Stimulated activated CD4-positive, alpha-beta T cell treated with anti-CD3 and anti-CD28 coated beads, Interleukin-4, amount 100 ng/mL, for 1 hour (primary cell): Measurements from ENCODE around the gene STS.

Experiments used
- DNase-seq: peaks from one replicate; pipeline ENCODE4 v3.0.0-alpha.2; 2020

The STS gene

GRCh38 chrX:7184816-7185215 lies 37.3 kb downstream of the STS start:
- no peak for DNase-seq

- no peak for DNase-seq
Observed at GRCh38 chrX:7188672-7189071, 41.2 kb downstream of the STS start.

GRCh38 chrX:7190157-7190556 lies 42.6 kb downstream of the STS start:
- DNase-seq: no peak

- no peak for DNase-seq
Observed at GRCh38 chrX:7191681-7192110, 44.2 kb downstream of the STS start.

- no peak for DNase-seq
Observed at GRCh38 chrX:7192871-7193270, 45.4 kb downstream of the STS start.

- no peak for DNase-seq
Observed at GRCh38 chrX:7194606-7195005, 47.1 kb downstream of the STS start.
